Measurements from ENCODE around the gene AKNA. TPM values are rescaled to one million over a fixed set of nuclear protein-coding genes. Genes with fewer than 3 reads are reported as not detected.
"Not testable (repeated sequence)": the region's sequence is repeated elsewhere in the genome, so short reads cannot be mapped to it uniquely, and the experiment has no call there.

The AKNA gene
- total RNA-seq, 1 experiment from 2014 or later, result 7.8 TPM

- DNase-seq (ENCODE audit: low spot score), result no peak
These were observed 49.6 kb downstream of the AKNA start for GRCh38 chr9:114338187-114338586.

DNA sequence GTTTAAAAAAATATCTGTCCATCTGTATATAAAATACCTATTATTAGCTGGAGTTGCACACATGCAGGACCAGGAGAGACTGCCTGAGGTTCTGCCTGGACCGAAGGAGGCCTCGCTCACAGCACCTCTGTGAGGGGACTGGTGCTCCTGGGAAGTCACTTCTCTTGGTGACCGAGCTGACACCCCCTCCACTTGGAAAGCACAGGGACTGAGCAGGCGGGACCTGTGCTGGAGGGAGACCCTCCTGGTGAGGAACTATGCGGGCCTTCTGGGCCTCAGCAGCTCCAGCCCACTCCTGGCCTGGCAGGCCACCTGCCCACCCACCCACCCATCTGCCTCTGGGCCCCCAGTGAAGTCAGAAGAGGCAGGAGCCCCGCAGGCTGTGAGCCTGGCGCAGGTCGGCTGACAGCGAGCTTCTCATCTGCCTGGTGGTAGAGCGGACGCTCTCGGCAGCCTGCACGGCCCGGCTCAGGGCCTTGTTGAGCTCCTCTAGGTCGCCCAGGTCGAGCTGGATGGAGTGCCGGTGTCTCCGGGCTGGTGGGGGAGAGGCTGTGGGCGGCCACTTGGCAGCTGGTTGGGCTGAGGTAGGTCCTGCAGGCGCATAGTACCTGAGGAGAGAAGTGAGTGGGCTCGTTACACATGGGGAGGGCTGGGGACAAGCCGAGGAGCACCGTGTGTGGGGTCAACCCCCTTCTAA, 50.9 kb downstream of the AKNA start:
- no peak for DNase-seq (ENCODE audit: low spot score)

- DNase-seq (ENCODE audit: low spot score), result no peak
These were observed 51.6 kb downstream of the AKNA start for GRCh38 chr9:114336157-114336556.

- DNase-seq (ENCODE audit: low spot score), result no peak
These were observed 52.0 kb downstream of the AKNA start for GRCh38 chr9:114335745-114336144.

- no peak for DNase-seq (ENCODE audit: low spot score)
These were observed 53.3 kb downstream of the AKNA start for GRCh38 chr9:114334490-114334889.

- not testable (repeated sequence) for DNase-seq (ENCODE audit: low spot score)
These were observed 54.1 kb downstream of the AKNA start for GRCh38 chr9:114333718-114334117.

GRCh38 chr9:114332474-114333040, 55.2 kb downstream of the AKNA start:
- not testable (repeated sequence) for DNase-seq (ENCODE audit: low spot score)

GRCh38 chr9:114331229-114332195, 56.3 kb downstream of the AKNA start:
- DNase-seq (ENCODE audit: low spot score), result not testable (repeated sequence)

- DNase-seq (ENCODE audit: low spot score), result no peak
These were observed 57.1 kb downstream of the AKNA start for GRCh38 chr9:114330636-114331035.

DNA sequence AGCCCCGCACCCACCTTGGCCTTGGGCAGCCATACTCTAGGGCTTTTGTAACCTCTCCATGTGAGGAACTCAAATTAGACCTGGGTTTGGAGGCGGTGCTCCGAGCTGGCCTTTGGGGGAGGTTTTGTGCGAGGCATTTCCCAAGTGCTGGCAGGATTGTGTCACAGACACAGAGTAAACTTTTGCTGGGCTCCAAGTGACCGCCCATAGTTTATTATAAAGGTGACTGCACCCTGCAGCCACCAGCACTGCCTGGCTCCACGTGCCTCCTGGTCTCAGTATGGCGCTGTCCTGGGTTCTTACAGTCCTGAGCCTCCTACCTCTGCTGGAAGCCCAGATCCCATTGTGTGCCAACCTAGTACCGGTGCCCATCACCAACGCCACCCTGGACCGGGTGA, 58.2 kb downstream of the AKNA start, which contains the start of gene ORM2:
TSS of gene ORM2 (plus strand) at position 245 of the 398 bp plus-strand sequence. CDS start at position 281, 36 bp downstream.
- DNase-seq (ENCODE audit: low spot score), result not testable (repeated sequence)

DNA sequence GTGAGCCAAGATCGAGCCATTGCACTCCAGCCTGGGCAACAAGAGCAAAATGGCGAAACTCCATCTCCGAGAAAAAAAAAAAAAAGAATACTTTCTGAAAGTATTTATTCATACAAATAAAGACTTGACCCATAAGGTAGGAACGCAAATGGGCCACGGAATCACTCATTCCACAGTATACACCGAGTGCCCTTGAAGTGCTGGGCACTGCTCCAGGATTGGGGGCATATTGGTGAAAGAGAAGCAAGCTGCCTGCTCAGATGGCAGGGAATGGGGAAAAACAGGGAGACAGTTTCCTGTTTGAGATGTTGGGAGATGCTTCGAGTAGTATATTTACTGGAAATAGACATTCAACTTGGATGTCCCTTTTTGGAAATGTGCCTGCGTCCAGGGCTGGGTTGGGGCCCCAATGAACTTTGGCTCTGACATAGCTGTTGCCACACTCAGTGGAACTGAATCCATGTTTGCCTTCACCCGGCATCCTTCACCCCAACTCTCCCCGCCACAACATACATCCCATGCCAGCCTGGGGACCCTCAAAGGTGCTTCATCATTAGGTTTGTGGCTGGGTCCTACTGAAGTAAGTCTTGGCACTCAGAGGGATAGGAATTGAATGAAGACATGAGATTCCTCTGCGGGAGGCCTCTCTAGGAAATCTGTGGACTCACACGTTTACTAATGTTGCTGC, 58.7 kb downstream of the AKNA start:
- not testable (repeated sequence) for DNase-seq (ENCODE audit: low spot score)

- not testable (repeated sequence) for DNase-seq (ENCODE audit: low spot score)
These were observed 59.4 kb downstream of the AKNA start for GRCh38 chr9:114328357-114328820.

- DNase-seq (ENCODE audit: low spot score), result no peak
These were observed 60.0 kb downstream of the AKNA start for GRCh38 chr9:114327749-114328148.

GRCh38 chr9:114325684-114326254, 62.0 kb downstream of the AKNA start:
- not testable (repeated sequence) for DNase-seq (ENCODE audit: low spot score)

- not testable (repeated sequence) for DNase-seq (ENCODE audit: low spot score)
These were observed 62.8 kb downstream of the AKNA start for GRCh38 chr9:114324965-114325364.

DNA sequence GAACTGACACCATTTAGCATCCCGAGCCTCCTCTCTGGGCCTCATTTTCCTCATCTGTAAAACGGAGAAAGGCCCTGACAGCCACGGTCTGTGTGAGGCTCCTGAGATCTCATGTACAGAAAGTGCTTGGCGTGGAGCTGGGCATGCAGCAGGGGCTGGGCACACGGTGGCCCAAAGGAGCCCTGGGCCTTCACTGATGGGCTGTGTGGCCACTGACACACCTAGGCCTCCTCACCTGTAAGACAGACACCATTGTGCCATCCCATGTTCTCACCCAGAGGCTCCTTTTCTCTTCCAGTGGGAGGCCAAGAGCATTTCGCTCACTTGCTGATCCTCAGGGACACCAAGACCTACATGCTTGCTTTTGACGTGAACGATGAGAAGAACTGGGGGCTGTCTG, 63.3 kb downstream of the AKNA start:
- DNase-seq (ENCODE audit: low spot score), result no peak

GRCh38 chr9:114323849-114324248, 63.9 kb downstream of the AKNA start:
- not testable (repeated sequence) for DNase-seq (ENCODE audit: low spot score)

- DNase-seq (ENCODE audit: low spot score), result not testable (repeated sequence)
These were observed 64.8 kb downstream of the AKNA start, which contains the start of gene ORM1 for GRCh38 chr9:114322831-114323531. Gene ORM1 (plus strand): TSS chr9:114323098. CDS start chr9:114323134, 36 bp downstream.

GRCh38 chr9:114322160-114322818, 65.5 kb downstream of the AKNA start:
- not testable (repeated sequence) for DNase-seq (ENCODE audit: low spot score)

DNA sequence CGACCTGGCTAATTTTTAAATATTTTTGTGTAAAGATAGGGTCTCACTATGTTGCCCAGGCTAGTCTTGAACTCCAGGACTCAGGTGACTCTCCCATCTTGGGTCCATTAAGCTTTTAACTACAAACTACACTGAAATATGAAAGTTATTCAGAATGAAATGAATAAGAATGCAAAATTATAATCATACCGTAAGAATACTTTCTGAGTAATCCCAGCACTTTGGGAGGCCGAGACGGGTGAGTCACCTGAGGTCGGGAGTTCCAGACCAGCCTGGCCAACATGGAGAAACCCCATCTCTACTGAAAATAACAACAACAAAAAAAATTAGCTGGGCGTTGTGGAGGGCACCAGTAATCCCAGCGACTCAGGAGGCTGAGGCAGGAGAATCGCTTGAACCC, 66.0 kb downstream of the AKNA start:
- no peak for DNase-seq (ENCODE audit: low spot score)

Measured in HT-29 (cell line).